GM12878 (cell line): ENCODE measurements around the gene ZDHHC14. TPM values are rescaled to one million over a fixed set of nuclear protein-coding genes. Genes with fewer than 3 reads are reported as not detected.

Source experiments
- ATAC-seq: fragments of 200-7000 bp; cut with Tn5 transposase; 3 replicates; pipeline ENCODE4 v1.9.1; 2020; ENCODE audit warnings: mild to moderate bottlenecking, moderate library complexity
- BruUV-seq: library from RNA; stranded (reverse); fragments of 400-500 nt; replicated peaks from 2 replicates; lab custom pipeline; 2021; lab: Mats Ljungman, UMichigan
- CTCF ChIA-PET: fragments of 300-600 bp; sonication (Branson Sonifier 250); formaldehyde crosslinking; extraction: SDS; loops from one replicate; lab custom pipeline; 2021; ENCODE audit warnings: inconsistent platforms; lab: Yijun Ruan, JAX
- POLR2A ChIA-PET: fragments of 350-600 bp; formaldehyde crosslinking; extraction: SDS; loops from one replicate; lab custom pipeline; 2021; ENCODE audit warnings: inconsistent platforms; lab: Charles Lee
- RAD21 ChIA-PET: fragments of 300-600 bp; sonication (Branson Sonifier 250); formaldehyde crosslinking; loops from one replicate; lab custom pipeline; 2023; ENCODE audit warnings: antibody characterized with exemption; ENCODE audit not compliant: unreplicated experiment; lab: Charles Lee
- SMC1A ChIA-PET: fragments of 300-600 bp; sonication (Branson Sonifier 250); formaldehyde crosslinking; loops from one replicate; lab custom pipeline; 2023; ENCODE audit not compliant: unreplicated experiment, uncharacterized antibody; lab: Charles Lee
- DNase-seq: peaks from one replicate; pipeline ENCODE4 v3.0.0-alpha.2; 2011; ENCODE audit warnings: low read depth, low spot score
- FAIRE-seq: peaks from 3 replicates; lab custom pipeline; 2011; peaks lifted over from hg19 to GRCh38; lab: Jason Lieb, UNC
- H2AFZ ChIP-seq: 2 replicates; pipeline ENCODE4 v1.6.0; 2011; ENCODE audit warnings: low read depth, low read length, control low read depth; ENCODE audit not compliant: control insufficient read depth
- H3K27ac ChIP-seq: 2 replicates; pipeline ENCODE4 v1.5.1; 2011; ENCODE audit warnings: control low read depth; ENCODE audit not compliant: control insufficient read depth, insufficient read depth
- H3K27me3 ChIP-seq, 2 experiments: replicated peaks in 1 of 2; 2 replicates each; pipeline versions ENCODE4 v1.6.0 to v1.6.1; 2011; ENCODE audit warnings: low read length in 1 of 2; ENCODE audit not compliant: control insufficient read depth in 2 of 2, insufficient read depth in 2 of 2
- H3K36me3 ChIP-seq, 2 experiments: 2 replicates each; pipeline ENCODE4 v1.5.1; 2011; ENCODE audit warnings: low read length in 1 of 2; ENCODE audit not compliant: control insufficient read depth in 2 of 2, insufficient read depth in 2 of 2
- H3K4me1 ChIP-seq: 2 replicates; pipeline ENCODE4 v1.6.1; 2011; ENCODE audit warnings: mild to moderate bottlenecking, low read length, moderate library complexity, mixed read lengths; ENCODE audit not compliant: control insufficient read depth, insufficient read depth
- H3K4me2 ChIP-seq: 2 replicates; pipeline ENCODE4 v1.6.0; 2011; ENCODE audit warnings: control low read depth; ENCODE audit not compliant: control insufficient read depth, insufficient read depth
- H3K4me3 ChIP-seq: fragments of 200-600 bp; sonication (generic); 2 replicates; pipeline ENCODE4 v1.5.1; 2016
- H3K79me2 ChIP-seq: 2 replicates; pipeline ENCODE4 v1.6.0; 2011; ENCODE audit warnings: low read length; ENCODE audit not compliant: control insufficient read depth, insufficient read depth
- H3K9ac ChIP-seq: 2 replicates; pipeline ENCODE4 v1.8.0; 2011; ENCODE audit warnings: low read length, control low read depth, mixed read lengths; ENCODE audit not compliant: control insufficient read depth, insufficient read depth
- H3K9me3 ChIP-seq: replicated peaks from 3 replicates; pipeline ENCODE4 v1.5.1; 2011; ENCODE audit warnings: mild to moderate bottlenecking, low read length; ENCODE audit not compliant: control insufficient read depth, insufficient read depth
- H4K20me1 ChIP-seq: 2 replicates; pipeline ENCODE4 v1.6.0; 2011; ENCODE audit not compliant: control insufficient read depth, insufficient read depth
- BACH1 ChIP-seq: fragments of 450-650 bp; IDR thresholded peaks from 2 replicates; pipeline ENCODE4 v1.6.1; 2017; ENCODE audit warnings: mild to moderate bottlenecking, borderline replicate concordance
- CHD2 ChIP-seq: IDR thresholded peaks from 2 replicates; pipeline ENCODE4 v1.6.1; 2011; ENCODE audit warnings: low read depth, low read length, improper control_type of control experiment, borderline replicate concordance
- HCFC1 ChIP-seq: fragments of 150-350 bp; IDR thresholded peaks from 2 replicates; pipeline ENCODE4 v1.6.1; 2014; ENCODE audit warnings: low read length
- IKZF2 ChIP-seq, 2 experiments: fragments of 450-650 bp; IDR thresholded peaks; 2 replicates each; pipeline ENCODE4 v1.6.1; 2017; ENCODE audit warnings: mild to moderate bottlenecking in 2 of 2, moderate library complexity in 2 of 2
- IRF5 ChIP-seq: fragments of 450-650 bp; IDR thresholded peaks from 2 replicates; pipeline ENCODE4 v1.6.1; 2017; ENCODE audit warnings: borderline replicate concordance
- LARP7 ChIP-seq: fragments of 450-650 bp; IDR thresholded peaks from 2 replicates; pipeline ENCODE4 v1.6.1; 2017; ENCODE audit warnings: mild to moderate bottlenecking
- MEF2A ChIP-seq: IDR thresholded peaks from 2 replicates; pipeline ENCODE4 v1.6.1; 2011; ENCODE audit warnings: low read depth, mild to moderate bottlenecking, low read length, moderate library complexity; ENCODE audit not compliant: insufficient read depth
- MTA3 ChIP-seq: IDR thresholded peaks from 2 replicates; pipeline ENCODE4 v1.6.1; 2012; ENCODE audit warnings: low read length, inconsistent platforms, borderline replicate concordance
- NBN ChIP-seq: fragments of 450-650 bp; IDR thresholded peaks from 2 replicates; pipeline ENCODE4 v1.6.1; 2016
- NFYB ChIP-seq: IDR thresholded peaks from 2 replicates; pipeline ENCODE4 v1.6.1; 2011; ENCODE audit warnings: low read depth, mild to moderate bottlenecking, low read length, improper control_type of control experiment, moderate library complexity; ENCODE audit not compliant: insufficient read depth
- PAX5 ChIP-seq: IDR thresholded peaks from 2 replicates; pipeline ENCODE4 v1.6.1; 2011; ENCODE audit warnings: low read depth, low read length, borderline replicate concordance
- RAD21 ChIP-seq: IDR thresholded peaks from 2 replicates; pipeline ENCODE4 v1.6.1; 2011; ENCODE audit warnings: mild to moderate bottlenecking, low read depth, low read length, moderate library complexity; ENCODE audit not compliant: insufficient read depth
- RCOR1 ChIP-seq: conservative IDR thresholded peaks from 2 replicates; pipeline ENCODE4 v1.6.1; 2012; ENCODE audit warnings: low read depth, low read length, improper control_type of control experiment
- SPI1 ChIP-seq: IDR thresholded peaks from 2 replicates; pipeline ENCODE4 v1.6.1; 2011; ENCODE audit warnings: low read depth, mild to moderate bottlenecking, low read length, moderate library complexity, borderline replicate concordance; ENCODE audit not compliant: insufficient read depth
- TAF1 ChIP-seq: IDR thresholded peaks from 2 replicates; pipeline ENCODE4 v1.6.1; 2011; ENCODE audit warnings: mild to moderate bottlenecking, low read depth, low read length, borderline replicate concordance
- YY1 ChIP-seq: IDR thresholded peaks from 2 replicates; pipeline ENCODE4 v1.6.1; 2011; ENCODE audit warnings: low read depth, mild to moderate bottlenecking, low read length
- ZBED1 ChIP-seq: IDR thresholded peaks from 2 replicates; pipeline ENCODE4 v1.6.1; 2016; ENCODE audit warnings: borderline replicate concordance
- ZBTB33 ChIP-seq: fragments of 450-650 bp; IDR thresholded peaks from 2 replicates; pipeline ENCODE4 v1.6.1; 2017; ENCODE audit warnings: mild to moderate bottlenecking
- WGBS: methylation state at CpG from one replicate; pipeline ENCODE4 v1.1.6; 2016; ENCODE audit warnings: low lambda C conversion rate; ENCODE audit not compliant: insufficient replicate concordance, insufficient coverage; ENCODE audit errors: missing lambda C conversion rate; 5-methylcytosine and 5-hydroxymethylcytosine counted together
- in situ Hi-C: fragments of 300-500 bp; cut with MboI; formaldehyde crosslinking; loops from 9 replicates; pipeline ENCODE4 v1.14.3; 2018; ENCODE audit warnings: mixed read lengths
- intact Hi-C: fragments of 100-400 bp; cut with micrococcal nuclease; formaldehyde crosslinking; loops from one replicate; pipeline ENCODE4 v1.14.2; 2022; ENCODE audit not compliant: unreplicated experiment
- polyA plus RNA-seq, 11 experiments: library from polyadenylated mRNA; depleted of rRNA in 4 of 11; unstranded in 6 of 11; stranded (reverse) in 5 of 11; fragments of >200 nt; fragmentation: Nextera tagmentation in 4 of 11; fragmentation: Illumina TruSeq in 1 of 11; extraction: Ambion mirVana in 4 of 11; extraction: Trizol in 1 of 11; gene quantifications; 1 replicate in 1 of 11; 2 replicates in 10 of 11; pipeline versions ENCODE4 v1.2.1 to v1.2.3, GENCODE V29; 2011 to 2016; ENCODE audit warnings: inconsistent platforms in 2 of 11, missing spikeins in 2 of 11, low read depth in 1 of 11
- total RNA-seq, 4 experiments: library from RNA; depleted of rRNA in 3 of 4; stranded (reverse); fragments of >200 nt in 3 of 4; fragmentation: Illumina TruSeq in 1 of 4; extraction: Trizol in 1 of 4; gene quantifications; 2 replicates each; pipeline versions ENCODE4 v1.2.1 to v1.2.3, GENCODE V29; 2013 to 2021
- TF ChIP-seq, protein P1 (sequence below): fragments of 450-650 bp; IDR thresholded peaks from 2 replicates; pipeline ENCODE4 v1.6.1; 2017; ENCODE audit warnings: mild to moderate bottlenecking, low read depth, inconsistent platforms; ENCODE audit not compliant: poor library complexity, severe bottlenecking

ZDHHC14 gene
- total and polyA plus RNA-seq, 10 of the 15 experiments (the other 5 are each of a cell fraction or from before 2014, with no cell fraction given): 0.15 to 16.0 (median 0.76) TPM; not detected in 1

GRCh38 chr6:157667211-157668008, 286.4 kb downstream of the ZDHHC14 start:
- Histone ChIP-seq H3K9ac (no peak overlapping the region), H3K36me3 (no peaks in the 10 kb centered on the region), H3K9me3 (no peaks in the 10 kb centered on the region; the same call in 2 of the 3 replicates), H3K4me3 (no peak overlapping the region), H3K79me2 (no peaks in the 10 kb centered on the region), H3K4me1 (no peaks in the 10 kb centered on the region), H3K27ac (no peak overlapping the region), H2AFZ (no peak overlapping the region), H3K4me2 (no peak overlapping the region), H4K20me1 (no peaks in the 10 kb centered on the region), H3K27me3 (0 out of 4 replicates have a peak, but pooled peaks cover 0 to 2% of the 10 kb centered on the region in 2 experiments)
- FAIRE-seq (peak; percentile 65), ATAC-seq (peak; percentile 94), DNase-seq (peak; percentile 36)
- 7% methylated on average over 11 of the region's 11 CpGs for WGBS
- ChIA-PET CTCF (interaction anchor here (0.6 to 7.2 kb wide), 43 partner anchors 8 to 580 kb away, joined by 3 to 96 read pairs (median 4); partner anchors contain the start of gene TMEM242), SMC1A (interaction anchor here (0.6 to 5.4 kb wide), 39 partner anchors 19 to 472 kb away, joined by 3 to 74 read pairs (median 5); partner anchors contain the start of gene TMEM242), POLR2A (interaction anchor here (0.8 to 1.4 kb wide), 2 partner anchors 324 to 353 kb away, joined by 3 to 5 read pairs; no protein-coding TSS in a partner anchor), RAD21 (interaction anchor here (0.7 to 5.6 kb wide), 22 partner anchors 9 to 353 kb away, joined by 3 to 47 read pairs (median 4); partner anchors contain the start of gene TMEM242)
- intact Hi-C loops (loop anchor here (1.0 to 5.0 kb wide), 6 partner anchors 106 to 353 kb away; partner anchors contain the start of genes TMEM242 and ZDHHC14), in situ Hi-C loops (no loop called here)
- no TSS peak for BruUV-seq
- TF ChIP-seq SPI1 (peak; percentile 59; the same call in 1 of the 2 replicates), YY1 (peak; percentile 24; the same call in 1 of the 2 replicates), NFYB (no peak), RAD21 (peak; percentile 95), MTA3 (no peak), RCOR1 (no peak), PAX5 (no peak), IRF5 (no peak), TAF1 (no peak), NBN (peak; percentile 89), LARP7 (no peak), MEF2A (no peak), HCFC1 (no peak), ZBED1 (no peak), ZBTB33 (no peak), CHD2 (no peak), BACH1 (no peak), IKZF2 (IDR thresholded peaks at IDR 0.05) (peak; percentile 47 to 50)
- TF ChIP-seq, protein P1, sequence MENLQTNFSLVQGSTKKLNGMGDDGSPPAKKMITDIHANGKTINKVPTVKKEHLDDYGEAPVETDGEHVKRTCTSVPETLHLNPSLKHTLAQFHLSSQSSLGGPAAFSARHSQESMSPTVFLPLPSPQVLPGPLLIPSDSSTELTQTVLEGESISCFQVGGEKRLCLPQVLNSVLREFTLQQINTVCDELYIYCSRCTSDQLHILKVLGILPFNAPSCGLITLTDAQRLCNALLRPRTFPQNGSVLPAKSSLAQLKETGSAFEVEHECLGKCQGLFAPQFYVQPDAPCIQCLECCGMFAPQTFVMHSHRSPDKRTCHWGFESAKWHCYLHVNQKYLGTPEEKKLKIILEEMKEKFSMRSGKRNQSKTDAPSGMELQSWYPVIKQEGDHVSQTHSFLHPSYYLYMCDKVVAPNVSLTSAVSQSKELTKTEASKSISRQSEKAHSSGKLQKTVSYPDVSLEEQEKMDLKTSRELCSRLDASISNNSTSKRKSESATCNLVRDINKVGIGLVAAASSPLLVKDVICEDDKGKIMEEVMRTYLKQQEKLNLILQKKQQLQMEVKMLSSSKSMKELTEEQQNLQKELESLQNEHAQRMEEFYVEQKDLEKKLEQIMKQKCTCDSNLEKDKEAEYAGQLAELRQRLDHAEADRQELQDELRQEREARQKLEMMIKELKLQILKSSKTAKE: peak; percentile 45
